HG03469 (cell line): ENCODE results near the gene SLC17A9.
"Not testable (repeated sequence)": the region's sequence is repeated elsewhere in the genome, so short reads cannot be mapped to it uniquely, and the experiment has no call there.

Experiments
- ATAC-seq: cut with Tn5 transposase; IDR thresholded peaks from one replicate; pipeline ENCODE4 v1.9.1; 2021; ENCODE audit warnings: mild to moderate bottlenecking, moderate library complexity, moderate number of reproducible peaks; ENCODE audit not compliant: unreplicated experiment

SLC17A9 gene

GRCh38 chr20:62918831-62919230, 33.7 kb upstream of the SLC17A9 start:
- no peak for ATAC-seq

GRCh38 chr20:62920039-62920645, 32.4 kb upstream of the SLC17A9 start:
- no peak for ATAC-seq

- no peak for ATAC-seq
Measured at GRCh38 chr20:62921119-62921687, 31.3 kb upstream of the SLC17A9 start.

- ATAC-seq: no peak
Measured at GRCh38 chr20:62922451-62922921, 30.0 kb upstream of the SLC17A9 start.

GRCh38 chr20:62923059-62923668, 29.3 kb upstream of the SLC17A9 start:
- ATAC-seq: not testable (repeated sequence)

- ATAC-seq: no peak
Measured at GRCh38 chr20:62923669-62924441, 28.7 kb upstream of the SLC17A9 start.

- no peak for ATAC-seq
Measured at GRCh38 chr20:62924442-62925075, 27.9 kb upstream of the SLC17A9 start.

GRCh38 chr20:62925076-62925419, 27.5 kb upstream of the SLC17A9 start:
- no peak for ATAC-seq

GRCh38 chr20:62925420-62926228, 26.9 kb upstream of the SLC17A9 start:
- peak; percentile 2 for ATAC-seq

- peak; percentile 59 for ATAC-seq
Measured at GRCh38 chr20:62926229-62927127, 26.0 kb upstream of the SLC17A9 start, which contains the start of gene DIDO1. Gene DIDO1 (minus strand): TSS chr20:62926505.

GRCh38 chr20:62927128-62927705, 25.3 kb upstream of the SLC17A9 start:
- ATAC-seq: no peak

GRCh38 chr20:62928246-62928939, 24.1 kb upstream of the SLC17A9 start:
- no peak for ATAC-seq

GRCh38 chr20:62929051-62929538, 23.4 kb upstream of the SLC17A9 start:
- ATAC-seq: no peak

GRCh38 chr20:62931464-62931863, 21.0 kb upstream of the SLC17A9 start:
- no peak for ATAC-seq

- no peak for ATAC-seq
Measured at GRCh38 chr20:62933966-62934365, 18.5 kb upstream of the SLC17A9 start.

- ATAC-seq: no peak
Measured at GRCh38 chr20:62935204-62935967, 17.1 kb upstream of the SLC17A9 start.

GRCh38 chr20:62935968-62936585, 16.4 kb upstream of the SLC17A9 start:
- ATAC-seq: no peak
